ENCODE measurements around the gene STRADA. TPM values are rescaled to one million over a fixed set of nuclear protein-coding genes. Genes with fewer than 3 reads are reported as not detected.

STRADA gene
- polyA plus RNA-seq, 1 donor: 43.3 TPM

DNA sequence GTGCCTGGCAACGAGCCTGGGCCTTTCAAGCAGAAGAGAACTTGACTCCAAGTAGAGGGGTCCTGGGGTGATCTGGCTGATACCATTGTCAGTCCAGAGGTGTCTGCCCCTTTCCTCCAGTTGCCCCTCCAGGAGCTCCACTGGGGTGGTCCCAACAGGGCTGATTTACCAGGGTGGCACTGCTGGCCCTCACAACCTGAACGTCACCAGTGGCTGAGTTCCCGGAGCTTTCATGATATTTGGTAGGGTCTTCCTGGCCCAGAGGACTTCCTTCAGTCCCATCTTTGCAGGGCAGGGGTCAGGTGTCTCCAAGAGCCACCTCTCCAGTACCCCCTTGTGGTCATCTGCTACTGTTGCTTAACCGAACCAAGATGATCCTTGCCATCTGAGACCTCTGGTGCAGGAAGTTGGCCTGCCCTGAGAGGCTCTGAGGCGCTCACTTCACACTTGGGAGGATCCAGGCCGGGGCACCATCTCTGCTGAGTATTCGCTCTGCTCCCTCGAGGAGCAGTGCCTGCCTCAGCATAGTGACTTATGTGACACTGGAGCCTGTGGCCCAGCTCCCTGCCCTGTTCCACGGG is 45.1 kb downstream of the STRADA start:
- H3K4me3 ChIP-seq (ENCODE audit: low read length): no peak overlapping the region
- WGBS (ENCODE audit: insufficient coverage, low lambda C conversion rate): no CpG with 5 or more reads among the region's 9 CpGs
- DNase-seq: no peak
- H3K4me1 ChIP-seq (ENCODE audit: control insufficient read depth, insufficient read depth, low read length): peaks cover 8% of the 10 kb centered on the region
- H3K27me3 ChIP-seq (ENCODE audit: control insufficient read depth, insufficient read depth, low read length): peaks cover 20% of the 10 kb centered on the region
- peaks cover 11% of the 10 kb centered on the region for H3K9me3 ChIP-seq (ENCODE audit: control insufficient read depth, low read depth, low read length)
- H3K36me3 ChIP-seq (ENCODE audit: control insufficient read depth, insufficient read depth, low read length): peaks cover 31% of the 10 kb centered on the region
- H3K27ac ChIP-seq (ENCODE audit: low read length): no peak overlapping the region

GRCh38 chr17:63695889-63696288 is 45.7 kb downstream of the STRADA start:
- DNase-seq: no peak
- H3K36me3 ChIP-seq (ENCODE audit: control insufficient read depth, insufficient read depth, low read length): peaks cover 36% of the 10 kb centered on the region
- peaks cover 14% of the 10 kb centered on the region for H3K27me3 ChIP-seq (ENCODE audit: control insufficient read depth, insufficient read depth, low read length)
- no peak overlapping the region for H3K27ac ChIP-seq (ENCODE audit: low read length)
- peaks cover 6% of the 10 kb centered on the region for H3K4me1 ChIP-seq (ENCODE audit: control insufficient read depth, insufficient read depth, low read length)
- no peak overlapping the region for H3K4me3 ChIP-seq (ENCODE audit: low read length)
- peaks cover 6% of the 10 kb centered on the region for H3K9me3 ChIP-seq (ENCODE audit: control insufficient read depth, low read depth, low read length)
- no CpG with 5 or more reads among the region's 6 CpGs for WGBS (ENCODE audit: insufficient coverage, low lambda C conversion rate)

DNA sequence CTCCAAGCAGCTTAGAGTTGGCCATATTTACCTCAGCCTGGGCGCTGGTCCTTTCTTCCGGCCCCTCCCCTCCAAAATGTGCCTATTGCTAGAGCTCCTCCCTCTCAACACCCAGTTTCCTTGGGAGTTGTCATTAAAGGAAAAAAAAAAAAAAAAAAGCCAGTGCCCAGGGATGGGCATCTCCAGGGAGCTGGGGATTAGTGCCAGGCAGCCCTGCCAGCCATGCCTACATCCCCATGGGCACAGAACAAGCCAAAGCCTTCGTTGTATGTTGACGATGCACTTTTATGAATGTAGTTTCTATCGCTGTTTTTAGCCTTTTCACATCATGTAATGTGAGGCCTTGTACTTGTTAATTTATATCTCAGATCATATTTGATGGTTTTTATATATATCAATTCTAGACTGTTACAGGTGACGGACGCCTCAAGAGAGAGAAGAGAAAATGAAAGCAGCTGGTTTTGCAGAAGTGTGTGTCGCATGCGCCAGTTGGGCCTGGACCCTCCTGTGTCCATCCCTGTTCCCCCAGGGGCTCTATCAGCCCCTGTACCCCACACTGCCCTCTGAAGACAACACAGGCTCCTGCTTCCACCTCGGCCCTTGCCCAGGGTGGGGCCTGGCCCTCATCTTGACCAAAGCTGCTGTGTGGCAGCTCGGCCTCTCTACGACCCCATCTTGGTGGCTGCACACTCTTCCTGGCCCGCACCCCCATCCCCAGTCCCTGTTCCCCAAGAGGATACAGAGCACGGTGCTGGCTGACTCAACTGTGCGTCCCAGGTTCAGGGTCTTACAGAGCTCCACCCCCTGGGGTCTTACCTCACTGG is 46.4 kb downstream of the STRADA start:
- no peak for DNase-seq
- Histone ChIP-seq H3K27me3 (ENCODE audit: control insufficient read depth, insufficient read depth, low read length) (peaks cover 11% of the 10 kb centered on the region), H3K27ac (ENCODE audit: low read length) (no peak overlapping the region), H3K4me3 (ENCODE audit: low read length) (no peak overlapping the region), H3K36me3 (ENCODE audit: control insufficient read depth, insufficient read depth, low read length) (peaks cover 44% of the 10 kb centered on the region), H3K4me1 (ENCODE audit: control insufficient read depth, insufficient read depth, low read length) (peaks cover 4% of the 10 kb centered on the region), H3K9me3 (ENCODE audit: control insufficient read depth, low read depth, low read length) (peaks cover 3% of the 10 kb centered on the region)
- 80% methylated on average over 1 of the region's 15 CpGs for WGBS (ENCODE audit: insufficient coverage, low lambda C conversion rate)

DNA sequence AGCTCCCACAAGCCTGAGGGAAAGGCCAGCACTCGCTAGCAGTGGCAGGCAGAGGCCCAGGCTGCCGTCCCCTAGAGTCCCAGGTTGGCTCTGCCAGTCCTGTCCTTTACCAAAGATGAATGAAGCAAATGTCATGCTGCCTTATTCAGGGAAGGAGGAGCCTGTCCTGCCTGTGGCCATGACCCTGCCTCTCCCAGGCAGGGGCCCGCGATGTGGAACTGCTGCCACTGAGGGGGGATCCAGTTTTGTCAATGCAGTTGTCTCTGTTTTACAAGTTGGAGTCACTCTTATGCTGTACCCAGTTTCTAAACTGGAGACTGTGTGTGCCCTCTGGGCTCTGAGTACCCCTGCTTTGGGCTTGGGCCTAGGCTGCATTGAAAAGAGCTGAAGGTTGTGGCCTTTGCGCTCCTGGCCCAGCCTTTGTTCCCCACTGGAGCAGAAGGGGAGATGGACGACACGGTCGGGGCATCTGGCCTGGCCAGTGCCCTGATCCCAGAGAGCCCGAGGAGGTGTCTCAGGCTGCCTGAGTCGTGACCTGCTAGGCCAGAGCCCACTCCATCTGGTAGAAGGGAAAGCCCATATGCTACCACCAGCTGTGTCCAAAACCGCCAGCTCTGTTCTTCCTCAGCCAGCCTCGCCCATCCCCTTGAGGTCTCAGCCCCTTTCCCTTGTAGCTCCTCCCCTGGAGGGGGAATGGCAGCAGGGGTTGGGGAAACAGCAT is 47.2 kb downstream of the STRADA start:
- Histone ChIP-seq H3K36me3 (ENCODE audit: control insufficient read depth, insufficient read depth, low read length) (peaks cover 51% of the 10 kb centered on the region), H3K4me1 (ENCODE audit: control insufficient read depth, insufficient read depth, low read length) (peaks cover 4% of the 10 kb centered on the region), H3K9me3 (ENCODE audit: control insufficient read depth, low read depth, low read length) (peaks cover 3% of the 10 kb centered on the region), H3K4me3 (ENCODE audit: low read length) (no peak overlapping the region), H3K27ac (ENCODE audit: low read length) (no peak overlapping the region), H3K27me3 (ENCODE audit: control insufficient read depth, insufficient read depth, low read length) (peaks cover 11% of the 10 kb centered on the region)
- no CpG with 5 or more reads among the region's 12 CpGs for WGBS (ENCODE audit: insufficient coverage, low lambda C conversion rate)
- DNase-seq: no peak

GRCh38 chr17:63693411-63694113 is 48.0 kb downstream of the STRADA start:
- Histone ChIP-seq H3K4me1 (ENCODE audit: control insufficient read depth, insufficient read depth, low read length) (no peaks in the 10 kb centered on the region), H3K4me3 (ENCODE audit: low read length) (no peak overlapping the region)
- no peak for DNase-seq

DNA sequence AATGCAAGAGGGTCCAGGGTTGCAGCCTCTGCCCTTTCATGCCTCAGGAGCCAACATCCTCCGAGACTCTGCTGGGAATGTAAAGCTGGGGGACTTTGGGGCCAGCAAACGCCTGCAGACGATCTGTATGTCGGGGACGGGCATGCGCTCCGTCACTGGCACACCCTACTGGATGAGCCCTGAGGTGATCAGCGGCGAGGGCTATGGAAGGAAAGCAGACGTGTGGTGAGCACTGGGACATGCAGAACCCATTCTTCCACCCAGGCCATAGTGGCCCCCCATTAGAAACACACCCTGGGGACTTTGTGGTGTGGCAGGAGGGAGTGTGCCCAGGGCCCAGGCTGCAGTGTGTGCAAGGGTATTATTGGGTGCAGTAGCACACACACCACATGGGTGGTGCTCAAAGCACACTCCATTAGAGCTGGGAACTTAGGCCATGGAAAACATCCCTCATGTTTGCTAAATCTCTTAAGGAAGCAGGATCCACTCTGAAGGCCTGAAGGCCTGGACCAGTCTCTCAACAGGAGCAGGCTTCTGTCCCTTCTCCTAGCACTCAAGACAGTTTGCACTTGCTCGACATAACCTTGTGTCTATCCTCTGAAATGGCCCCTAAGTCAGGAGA is 49.3 kb downstream of the STRADA start:
- Histone ChIP-seq H3K27me3 (ENCODE audit: control insufficient read depth, insufficient read depth, low read length) (no peaks in the 10 kb centered on the region), H3K27ac (ENCODE audit: low read length) (no peak overlapping the region), H3K4me3 (ENCODE audit: low read length) (no peak overlapping the region), H3K9me3 (ENCODE audit: control insufficient read depth, low read depth, low read length) (no peaks in the 10 kb centered on the region), H3K4me1 (ENCODE audit: control insufficient read depth, insufficient read depth, low read length) (no peaks in the 10 kb centered on the region), H3K36me3 (ENCODE audit: control insufficient read depth, insufficient read depth, low read length) (peaks cover 61% of the 10 kb centered on the region)
- no CpG with 5 or more reads among the region's 11 CpGs for WGBS (ENCODE audit: insufficient coverage, low lambda C conversion rate)
- no peak for DNase-seq

More at GRCh38 chr17:63693411-63694113, 48.0 kb downstream of the STRADA start:
- H3K27ac ChIP-seq (ENCODE audit: low read length): no peak overlapping the region
- H3K9me3 ChIP-seq (ENCODE audit: control insufficient read depth, low read depth, low read length): no peaks in the 10 kb centered on the region
- H3K36me3 ChIP-seq (ENCODE audit: control insufficient read depth, insufficient read depth, low read length): peaks cover 60% of the 10 kb centered on the region
- no CpG with 5 or more reads among the region's 18 CpGs for WGBS (ENCODE audit: insufficient coverage, low lambda C conversion rate)
- peaks cover 3% of the 10 kb centered on the region for H3K27me3 ChIP-seq (ENCODE audit: control insufficient read depth, insufficient read depth, low read length)

GRCh38 chr17:63689479-63689878 is 52.1 kb downstream of the STRADA start:
- Histone ChIP-seq H3K4me3 (ENCODE audit: low read length) (no peak overlapping the region), H3K36me3 (ENCODE audit: control insufficient read depth, insufficient read depth, low read length) (peaks cover 71% of the 10 kb centered on the region), H3K27ac (ENCODE audit: low read length) (no peak overlapping the region), H3K9me3 (ENCODE audit: control insufficient read depth, low read depth, low read length) (no peaks in the 10 kb centered on the region), H3K4me1 (ENCODE audit: control insufficient read depth, insufficient read depth, low read length) (no peaks in the 10 kb centered on the region), H3K27me3 (ENCODE audit: control insufficient read depth, insufficient read depth, low read length) (no peaks in the 10 kb centered on the region)
- WGBS (ENCODE audit: insufficient coverage, low lambda C conversion rate): no CpG with 5 or more reads among the region's 14 CpGs
- DNase-seq: no peak

DNA sequence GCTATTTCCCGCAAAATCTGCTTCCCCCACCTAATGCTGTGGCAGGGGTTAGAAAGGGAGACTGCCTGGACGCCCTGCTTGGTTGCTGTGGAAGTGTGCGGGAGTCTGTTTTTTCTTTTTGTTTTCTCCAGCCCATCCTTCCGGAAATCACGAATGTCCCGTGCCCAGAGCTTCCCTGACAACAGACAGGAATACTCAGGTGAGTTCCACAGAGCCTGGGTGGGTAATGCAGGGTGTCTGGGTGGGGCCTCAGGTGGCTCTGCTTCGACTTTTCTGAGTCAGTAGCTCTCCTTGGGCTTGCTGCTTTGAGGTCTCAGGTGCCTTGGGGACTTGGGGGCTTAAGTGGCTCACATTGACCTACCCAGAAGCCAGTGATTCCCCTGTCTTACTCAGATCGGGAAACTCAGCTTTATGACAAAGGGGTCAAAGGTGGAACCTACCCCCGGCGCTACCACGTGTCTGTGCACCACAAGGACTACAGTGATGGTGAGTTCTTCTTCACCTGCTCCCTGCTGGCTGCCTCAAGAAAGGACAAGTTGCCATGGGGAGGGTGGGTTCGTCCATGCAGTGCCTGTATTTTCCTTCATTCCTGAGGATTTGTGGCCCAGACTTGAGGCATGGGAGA is 53.1 kb downstream of the STRADA start:
- H3K36me3 ChIP-seq (ENCODE audit: control insufficient read depth, insufficient read depth, low read length): peaks cover 67% of the 10 kb centered on the region
- H3K27ac ChIP-seq (ENCODE audit: low read length): no peak overlapping the region
- no peaks in the 10 kb centered on the region for H3K27me3 ChIP-seq (ENCODE audit: control insufficient read depth, insufficient read depth, low read length)
- no peaks in the 10 kb centered on the region for H3K9me3 ChIP-seq (ENCODE audit: control insufficient read depth, low read depth, low read length)
- no peak overlapping the region for H3K4me3 ChIP-seq (ENCODE audit: low read length)
- 80% methylated on average over 1 of the region's 12 CpGs for WGBS (ENCODE audit: insufficient coverage, low lambda C conversion rate)
- no peaks in the 10 kb centered on the region for H3K4me1 ChIP-seq (ENCODE audit: control insufficient read depth, insufficient read depth, low read length)
- DNase-seq: no peak

DNA sequence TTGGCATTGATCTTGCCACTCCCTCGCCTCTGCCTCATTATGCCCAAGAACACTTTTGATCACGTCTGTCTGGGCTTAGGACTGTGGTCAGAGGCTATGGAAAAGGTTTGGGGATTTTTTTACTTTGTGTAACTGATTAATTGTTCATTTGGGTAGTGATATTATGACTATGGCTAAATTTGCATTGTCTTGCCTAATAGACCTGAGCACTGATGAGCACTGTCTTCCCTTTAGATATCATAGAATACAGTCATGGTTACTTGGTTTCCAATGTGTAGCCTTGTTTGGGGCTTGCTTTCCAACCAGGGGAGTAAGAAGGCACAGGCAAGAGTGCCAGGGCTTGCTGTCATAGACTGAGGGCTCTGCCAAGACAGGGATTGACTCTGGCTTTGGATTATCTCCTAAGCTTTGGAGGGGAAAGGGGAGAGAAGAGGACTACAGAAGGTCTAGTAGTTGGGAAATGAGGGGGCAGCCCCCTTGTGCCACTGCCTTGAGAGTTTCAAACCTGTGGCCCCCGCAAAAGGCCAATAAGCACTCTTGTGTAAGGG is 55.4 kb downstream of the STRADA start:
- Histone ChIP-seq H3K4me1 (ENCODE audit: control insufficient read depth, insufficient read depth, low read length) (no peaks in the 10 kb centered on the region), H3K27me3 (ENCODE audit: control insufficient read depth, insufficient read depth, low read length) (no peaks in the 10 kb centered on the region), H3K9me3 (ENCODE audit: control insufficient read depth, low read depth, low read length) (no peaks in the 10 kb centered on the region), H3K27ac (ENCODE audit: low read length) (no peak overlapping the region), H3K4me3 (ENCODE audit: low read length) (no peak overlapping the region), H3K36me3 (ENCODE audit: control insufficient read depth, insufficient read depth, low read length) (peaks cover 59% of the 10 kb centered on the region)
- no CpG with 5 or more reads among the region's 3 CpGs for WGBS (ENCODE audit: insufficient coverage, low lambda C conversion rate)
- no peak for DNase-seq

All from large intestine (tissue), 3 donors.